Stimulated activated naive CD8-positive, alpha-beta T cell treated with anti-CD3 and anti-CD28 coated beads, Interleukin-15, amount 100 ng/mL, for 72 hours (primary cell): ENCODE measurements around the gene KIAA0040.

Experiments
- ATAC-seq: fragments of 150-1000 bp; cut with Tn5 transposase; 2 replicates; pipeline ENCODE4 v1.10.0; 2021; ENCODE audit warnings: mild to moderate bottlenecking, moderate library complexity
- DNase-seq, 2 donors: peaks; one replicate each; pipeline ENCODE4 v3.0.0; 2021 to 2022
- H3K27ac Mint-ChIP-seq, 2 donors: one replicate each; pipeline ENCODE4 v1.8.0; 2022; ENCODE audit warnings: mild to moderate bottlenecking in 2 of 2, mixed read lengths in 2 of 2, moderate library complexity in 2 of 2
- H3K27me3 Mint-ChIP-seq: one replicate; pipeline ENCODE4 v1.8.0; 2022; ENCODE audit warnings: mixed read lengths
- H3K4me1 Mint-ChIP-seq: one replicate; pipeline ENCODE4 v1.8.0; 2022; ENCODE audit warnings: mild to moderate bottlenecking, mixed read lengths
- H3K4me3 Mint-ChIP-seq, 2 donors: one replicate each; pipeline ENCODE4 v1.8.0; 2022; ENCODE audit warnings: mild to moderate bottlenecking in 2 of 2, mixed read lengths in 2 of 2, moderate library complexity in 1 of 2
- H3K9me3 Mint-ChIP-seq, 2 donors: one replicate each; pipeline ENCODE4 v1.8.0; 2022; ENCODE audit warnings: mixed read lengths in 2 of 2

Gene KIAA0040

DNA sequence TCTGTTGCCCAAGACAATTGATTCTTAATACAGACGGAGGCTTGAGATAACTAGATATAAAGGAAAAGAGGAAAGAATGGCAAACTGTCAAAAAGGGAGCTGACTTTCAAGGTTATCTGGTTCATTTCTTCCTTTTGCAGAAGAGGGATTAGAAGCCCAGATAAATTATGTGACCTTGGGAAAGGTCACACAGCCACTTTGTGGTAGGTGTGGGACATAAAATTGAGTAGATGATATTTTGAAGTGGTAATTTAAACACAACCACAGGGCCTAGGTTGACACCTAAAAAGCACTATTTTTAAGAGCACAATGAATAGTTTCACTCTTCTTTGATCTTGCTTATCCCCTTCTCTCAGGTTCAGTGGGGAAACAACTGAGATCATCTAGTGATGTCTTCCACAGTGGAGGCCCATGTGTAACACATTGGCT, 16.9 kb upstream of the KIAA0040 start:
- Mint-ChIP-seq H3K27ac (peak overlapping the region; percentile 87 to 95), H3K27me3 (no peaks in the 10 kb centered on the region), H3K4me1 (peaks cover 43% of the 10 kb centered on the region), H3K4me3 (peak overlapping the region; percentile 86), H3K9me3 (peaks cover 0 to 9% of the 10 kb centered on the region in 2 donors)
- DNase-seq (peak in 1 of 2 donors; percentile 21), ATAC-seq (peak; percentile 96)

DNA sequence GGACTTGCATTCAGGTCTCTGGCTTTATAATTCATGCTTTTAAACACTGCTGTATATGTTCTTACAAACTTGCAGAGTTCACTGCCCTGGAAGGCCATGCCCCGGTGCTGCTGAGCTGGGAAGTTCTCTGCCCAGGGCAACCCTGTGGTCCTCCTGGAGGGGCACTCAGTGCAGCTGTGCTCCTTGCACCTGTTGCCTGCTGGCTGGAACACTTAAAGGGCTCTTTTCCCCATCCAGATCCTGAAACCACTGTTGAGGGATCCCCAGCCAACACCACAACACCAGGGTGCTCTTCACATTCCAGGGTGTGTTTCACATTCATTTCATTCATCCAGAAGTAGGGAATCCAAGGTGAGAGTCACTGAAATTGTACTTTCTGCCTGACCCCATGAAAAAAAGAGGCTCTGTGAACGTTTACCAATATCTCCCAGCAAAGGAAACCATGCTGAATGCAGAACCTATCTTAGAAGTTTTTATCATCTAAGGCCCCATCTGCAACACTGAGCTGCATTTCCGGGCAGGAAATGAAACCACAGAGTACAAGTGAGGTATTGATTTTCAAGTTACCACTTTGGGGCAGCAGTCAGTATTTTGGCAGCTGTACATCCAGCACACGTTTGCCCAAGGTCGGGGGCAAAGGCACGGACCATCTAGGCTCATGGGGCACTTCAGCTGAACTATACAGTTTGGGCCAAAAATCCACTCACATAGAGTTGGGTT, 16.4 kb upstream of the KIAA0040 start:
- DNase-seq = peak; percentile 22 to 43
- peak overlapping the region; percentile 87 to 95 for H3K27ac Mint-ChIP-seq
- peak overlapping the region; percentile 86 for H3K4me3 Mint-ChIP-seq
- H3K4me1 Mint-ChIP-seq = peaks cover 49% of the 10 kb centered on the region
- no peaks in the 10 kb centered on the region for H3K27me3 Mint-ChIP-seq
- peaks cover 0 to 9% of the 10 kb centered on the region in 2 donors for H3K9me3 Mint-ChIP-seq
- peak; percentile 87 for ATAC-seq

DNA sequence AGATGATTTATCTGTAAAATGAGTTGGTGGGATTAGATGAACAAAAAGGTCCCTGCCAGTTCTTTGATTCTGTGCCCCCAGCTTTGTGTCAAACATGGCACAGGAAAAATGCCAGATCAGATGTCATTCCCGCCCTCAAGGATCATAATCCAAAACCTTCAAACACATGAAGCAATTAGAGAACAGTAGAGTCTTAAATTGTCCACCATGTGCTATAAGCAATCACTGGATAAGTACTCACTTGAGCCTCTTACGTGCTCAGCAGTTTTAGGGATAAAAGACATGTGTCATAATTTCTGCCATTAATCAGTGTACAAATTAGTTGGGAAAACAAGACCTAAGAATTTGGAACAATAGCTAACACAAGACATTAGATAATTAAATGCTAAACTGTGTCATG, 15.4 kb upstream of the KIAA0040 start:
- H3K4me1 Mint-ChIP-seq = peaks cover 49% of the 10 kb centered on the region
- H3K4me3 Mint-ChIP-seq = no peak overlapping the region
- no peaks in the 10 kb centered on the region for H3K9me3 Mint-ChIP-seq
- H3K27ac Mint-ChIP-seq = no peak overlapping the region
- DNase-seq = no peak
- no peak for ATAC-seq
- H3K27me3 Mint-ChIP-seq = no peaks in the 10 kb centered on the region

DNA sequence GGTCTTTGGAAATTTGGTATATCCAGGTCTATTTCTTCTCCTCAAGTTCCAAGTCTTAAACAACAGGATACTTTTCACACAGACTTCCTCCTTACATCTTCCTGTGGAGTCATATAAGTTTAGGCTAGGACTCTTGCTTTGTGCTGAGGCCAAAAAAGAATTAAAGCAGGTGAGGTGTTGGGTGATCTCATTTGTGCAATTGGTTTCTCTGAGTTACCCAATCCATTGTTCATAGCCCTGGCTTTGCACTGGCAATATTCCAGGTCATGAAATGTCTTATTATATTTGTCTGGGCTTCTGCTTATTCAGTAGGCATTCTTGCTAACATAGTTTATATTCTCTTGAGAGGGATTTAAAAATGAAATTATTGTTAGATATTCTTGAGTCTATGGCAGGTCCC, 14.1 kb upstream of the KIAA0040 start:
- Mint-ChIP-seq H3K27me3 (no peaks in the 10 kb centered on the region), H3K9me3 (no peaks in the 10 kb centered on the region), H3K4me1 (peaks cover 40% of the 10 kb centered on the region), H3K4me3 (no peak overlapping the region), H3K27ac (no peak overlapping the region)
- DNase-seq (no peak), ATAC-seq (no peak)

DNA sequence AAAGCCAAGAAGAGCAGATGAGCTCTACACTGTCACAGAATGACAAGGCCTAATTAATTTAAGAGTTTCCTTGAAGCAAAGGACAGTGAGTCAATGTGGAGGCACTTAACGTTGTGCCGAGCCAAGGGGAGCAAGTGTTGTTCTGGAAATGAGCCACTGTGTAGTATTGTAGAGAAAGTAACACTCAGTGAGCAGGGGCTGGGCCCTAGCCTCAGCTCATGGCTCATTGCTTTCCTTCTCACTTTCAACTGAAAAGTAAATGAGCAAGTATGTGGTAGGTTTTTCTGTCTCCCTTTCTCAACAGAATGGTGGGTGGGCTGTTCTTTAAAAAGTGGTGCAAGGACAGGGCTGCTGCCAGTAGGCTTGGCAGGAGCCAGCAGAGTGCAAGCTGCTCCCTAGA, 11.8 kb upstream of the KIAA0040 start:
- H3K27me3 Mint-ChIP-seq = no peaks in the 10 kb centered on the region
- no peak overlapping the region for H3K4me3 Mint-ChIP-seq
- ATAC-seq (peak; percentile 30), DNase-seq (no peak)
- H3K4me1 Mint-ChIP-seq = peaks cover 17% of the 10 kb centered on the region
- no peaks in the 10 kb centered on the region for H3K9me3 Mint-ChIP-seq
- H3K27ac Mint-ChIP-seq = no peak overlapping the region

DNA sequence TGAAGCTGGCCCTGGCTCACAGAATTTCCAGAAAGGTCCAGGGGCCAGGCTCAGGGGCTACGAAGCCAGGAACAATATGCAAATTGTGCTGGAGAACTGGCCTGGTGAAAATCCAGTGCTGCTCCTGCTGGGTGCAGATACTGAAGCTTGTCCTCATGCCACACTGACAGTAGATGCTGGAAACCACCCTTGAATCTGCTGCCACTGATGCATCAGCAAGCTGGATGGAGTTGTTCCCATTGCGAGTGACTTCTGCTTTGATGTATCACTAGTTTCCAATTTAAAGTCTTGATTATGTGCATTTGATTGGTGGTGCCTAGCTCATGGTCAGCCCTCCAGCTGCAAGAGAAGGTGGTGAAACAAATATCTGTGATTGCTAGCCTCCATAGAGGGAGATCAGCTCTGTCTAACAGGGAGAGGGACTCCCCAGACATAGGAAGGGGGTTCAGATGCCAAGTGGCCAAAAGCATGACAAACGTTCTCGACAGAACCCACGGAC, 11.0 kb upstream of the KIAA0040 start:
- Mint-ChIP-seq H3K27ac (no peak overlapping the region), H3K4me3 (no peak overlapping the region), H3K27me3 (no peaks in the 10 kb centered on the region), H3K9me3 (no peaks in the 10 kb centered on the region), H3K4me1 (peaks cover 10% of the 10 kb centered on the region)
- no peak for ATAC-seq
- DNase-seq = no peak

DNA sequence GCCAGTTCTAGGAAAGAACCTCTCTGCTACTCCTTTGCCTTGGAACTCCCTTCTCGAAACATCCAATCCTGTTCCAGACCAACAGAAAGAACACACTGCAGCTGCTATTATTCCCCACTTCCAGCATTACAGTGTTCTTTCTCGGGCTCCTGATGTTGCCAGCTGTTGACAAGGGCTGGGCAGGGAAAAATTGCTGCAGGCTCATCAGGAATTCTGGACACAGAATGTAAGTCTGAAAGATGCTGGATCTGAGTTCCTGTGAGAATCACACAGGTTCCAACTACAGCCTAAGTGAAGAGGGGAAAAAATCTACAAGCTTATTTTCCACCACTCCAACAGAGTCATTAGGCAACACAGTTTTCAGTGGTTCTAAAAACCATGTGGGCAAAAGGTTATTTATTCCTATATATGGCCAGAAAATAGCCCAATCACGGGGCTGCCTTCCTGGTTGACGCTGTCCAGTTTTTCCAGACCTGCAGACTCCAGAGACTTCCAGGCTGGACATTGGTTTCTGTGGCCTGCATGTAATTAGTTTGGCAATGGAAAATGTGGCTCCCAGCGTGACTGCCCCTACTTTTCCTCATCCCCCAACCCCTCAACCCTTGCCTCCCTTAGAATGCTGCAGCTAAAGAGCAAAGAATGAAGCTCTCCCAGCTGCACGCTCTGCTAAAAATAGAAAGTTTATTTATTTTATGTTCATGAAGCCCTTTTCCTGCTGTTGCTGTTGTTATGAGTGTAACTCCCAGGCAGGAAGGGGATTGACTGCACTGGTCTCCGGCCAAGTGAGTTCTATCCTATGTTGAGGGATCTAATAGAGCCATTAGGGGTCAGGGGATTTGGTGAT, 8.3 kb upstream of the KIAA0040 start:
- no peak overlapping the region for H3K4me3 Mint-ChIP-seq
- ATAC-seq (no peak), DNase-seq (no peak)
- H3K4me1 Mint-ChIP-seq = peaks cover 19% of the 10 kb centered on the region
- H3K9me3 Mint-ChIP-seq = no peaks in the 10 kb centered on the region
- H3K27ac Mint-ChIP-seq = no peak overlapping the region
- no peaks in the 10 kb centered on the region for H3K27me3 Mint-ChIP-seq

DNA sequence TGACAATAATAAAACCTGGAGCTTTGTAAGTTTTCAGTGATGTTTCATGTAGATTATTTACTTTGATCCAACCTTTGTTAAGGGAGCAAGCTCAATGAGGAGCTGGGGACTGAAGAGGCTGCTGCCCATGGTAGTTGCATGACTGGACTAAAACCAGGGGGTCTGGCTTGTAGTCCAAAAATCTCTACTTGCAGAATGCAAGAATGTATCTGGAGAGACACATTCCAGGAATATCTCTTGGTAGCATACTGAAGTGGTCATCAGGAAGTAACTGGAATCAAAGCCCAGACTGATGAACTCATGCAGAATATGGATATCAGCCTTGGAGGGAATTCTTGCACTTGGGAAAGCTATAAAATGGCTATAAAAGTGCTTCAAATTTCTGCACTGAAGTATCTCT, 5.8 kb upstream of the KIAA0040 start:
- Mint-ChIP-seq H3K27ac (no peak overlapping the region), H3K4me3 (no peak overlapping the region), H3K27me3 (no peaks in the 10 kb centered on the region), H3K9me3 (no peaks in the 10 kb centered on the region), H3K4me1 (peaks cover 11% of the 10 kb centered on the region)
- ATAC-seq (no peak), DNase-seq (no peak)

DNA sequence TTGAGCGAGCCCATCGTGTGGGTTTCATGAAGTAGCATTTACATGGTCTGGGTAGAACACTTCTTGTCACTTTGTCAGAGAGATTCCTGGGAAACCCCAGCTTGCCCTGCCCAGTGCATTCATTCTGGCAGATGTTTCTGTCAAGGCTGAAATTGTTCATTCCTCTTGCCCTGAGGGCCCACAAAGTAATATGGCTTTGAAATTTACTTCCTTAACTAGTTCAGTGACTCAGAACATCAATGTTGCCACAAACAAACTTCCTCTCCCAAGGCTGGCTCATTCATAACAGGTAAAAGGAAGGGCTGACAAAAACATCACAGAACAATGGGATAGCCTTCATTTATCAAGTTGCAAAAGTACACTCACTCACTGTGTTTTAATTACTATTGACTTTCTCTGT, 5.0 kb upstream of the KIAA0040 start:
- ATAC-seq (no peak), DNase-seq (no peak)
- Mint-ChIP-seq H3K4me1 (peaks cover 16% of the 10 kb centered on the region), H3K9me3 (no peaks in the 10 kb centered on the region), H3K27me3 (no peaks in the 10 kb centered on the region), H3K27ac (no peak overlapping the region), H3K4me3 (no peak overlapping the region)

DNA sequence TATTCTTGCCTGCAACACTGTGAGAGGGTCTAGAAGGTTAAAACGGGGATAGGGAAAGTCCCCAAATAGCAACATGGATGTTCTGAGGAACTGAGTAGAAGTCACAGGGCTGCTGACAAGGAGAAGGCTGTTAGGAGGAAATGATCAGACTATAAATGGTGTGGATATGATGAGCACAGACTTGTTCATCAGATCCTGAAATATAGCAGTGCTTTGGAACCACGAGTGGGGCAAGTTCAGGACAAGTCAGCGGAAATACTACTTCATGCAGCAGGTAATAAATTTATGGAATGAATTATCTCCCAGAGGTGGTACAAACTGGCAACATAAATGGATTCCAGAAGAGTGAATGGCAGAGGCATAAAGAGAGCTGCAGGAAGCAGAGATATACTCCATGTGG, 3.2 kb upstream of the KIAA0040 start:
- DNase-seq (no peak), ATAC-seq (no peak)
- Mint-ChIP-seq H3K4me1 (peaks cover 21% of the 10 kb centered on the region), H3K27me3 (no peaks in the 10 kb centered on the region), H3K27ac (no peak overlapping the region), H3K9me3 (no peaks in the 10 kb centered on the region), H3K4me3 (no peak overlapping the region)

DNA sequence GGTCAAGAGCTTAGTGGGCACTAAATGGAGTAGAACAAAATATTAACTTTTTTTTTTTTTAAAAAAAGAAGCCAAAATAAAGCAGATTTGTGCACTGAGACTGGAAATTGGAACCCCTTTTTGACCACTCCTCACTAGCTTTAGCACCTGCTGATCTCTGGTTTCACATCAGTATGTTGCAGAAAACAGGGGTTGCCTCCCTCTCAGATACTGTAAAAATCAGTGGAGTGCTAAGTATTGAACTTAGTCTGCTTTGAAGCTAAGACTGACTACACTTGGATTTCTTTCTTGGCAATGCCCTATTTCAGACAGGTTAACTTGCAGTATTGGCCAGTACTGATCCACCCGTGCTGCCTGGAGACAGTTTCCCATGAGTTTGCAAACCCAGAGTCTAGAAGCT, 2.7 kb upstream of the KIAA0040 start:
- no peaks in the 10 kb centered on the region for H3K27me3 Mint-ChIP-seq
- H3K27ac Mint-ChIP-seq = no peak overlapping the region
- no peak overlapping the region for H3K4me3 Mint-ChIP-seq
- ATAC-seq (no peak), DNase-seq (no peak)
- H3K4me1 Mint-ChIP-seq = peaks cover 26% of the 10 kb centered on the region
- no peaks in the 10 kb centered on the region for H3K9me3 Mint-ChIP-seq

DNA sequence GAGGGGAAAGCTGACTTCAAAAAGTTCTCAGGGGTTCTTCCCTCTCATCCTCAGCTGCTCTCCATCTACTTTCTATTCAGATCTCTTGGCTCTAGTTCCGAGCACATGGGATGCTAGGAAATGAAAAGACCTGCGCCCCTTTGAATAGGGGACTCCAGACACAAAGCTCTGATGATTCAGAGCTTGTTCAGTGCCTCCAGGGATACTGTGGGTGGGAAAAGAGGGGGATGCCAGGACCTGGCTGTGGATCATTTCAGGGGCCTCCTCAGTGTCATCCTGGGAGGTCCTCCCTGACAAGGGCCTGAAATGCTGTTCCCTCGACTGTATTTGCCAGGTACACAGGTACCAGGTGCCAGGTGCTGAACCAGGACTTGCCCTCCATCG, 943 bp upstream of the KIAA0040 start:
- Mint-ChIP-seq H3K27me3 (no peaks in the 10 kb centered on the region), H3K4me1 (peaks cover 44% of the 10 kb centered on the region), H3K9me3 (no peaks in the 10 kb centered on the region), H3K4me3 (peak overlapping the region; percentile 82 to 92), H3K27ac (no peak overlapping the region)
- DNase-seq = no peak
- no peak for ATAC-seq

DNA sequence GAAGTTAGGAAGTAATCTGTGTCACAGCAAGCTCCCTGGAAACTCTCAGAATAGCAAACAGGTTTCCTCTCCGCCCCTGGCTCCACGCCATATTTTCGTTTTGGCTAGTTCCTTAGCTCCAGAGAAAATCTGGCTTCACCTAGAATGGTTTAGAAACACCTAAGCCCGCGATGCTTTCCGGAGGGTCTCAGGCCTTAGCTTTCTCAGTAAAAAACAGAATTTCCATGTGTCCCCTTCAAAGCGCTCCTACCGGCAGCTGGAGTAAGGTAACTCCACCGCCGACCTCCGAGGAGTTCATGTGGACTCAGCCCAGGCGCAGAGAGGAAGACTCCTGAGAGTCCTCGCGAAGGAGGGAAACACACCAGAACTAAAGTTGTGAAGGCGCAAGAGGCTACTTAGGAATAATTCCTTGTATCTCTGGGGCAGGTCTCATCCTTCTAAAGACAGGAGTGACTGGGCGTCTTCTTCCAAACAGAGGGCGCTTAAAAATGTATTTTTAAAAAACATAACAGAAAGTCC, 406 bp downstream of the KIAA0040 start:
- Mint-ChIP-seq H3K4me3 (peak overlapping the region; percentile 82 to 92), H3K27me3 (no peaks in the 10 kb centered on the region), H3K27ac (peak overlapping the region; percentile 86 to 94), H3K4me1 (peaks cover 50% of the 10 kb centered on the region), H3K9me3 (no peaks in the 10 kb centered on the region)
- peak; percentile 36 to 46 for DNase-seq
- ATAC-seq = peak; percentile 61

DNA sequence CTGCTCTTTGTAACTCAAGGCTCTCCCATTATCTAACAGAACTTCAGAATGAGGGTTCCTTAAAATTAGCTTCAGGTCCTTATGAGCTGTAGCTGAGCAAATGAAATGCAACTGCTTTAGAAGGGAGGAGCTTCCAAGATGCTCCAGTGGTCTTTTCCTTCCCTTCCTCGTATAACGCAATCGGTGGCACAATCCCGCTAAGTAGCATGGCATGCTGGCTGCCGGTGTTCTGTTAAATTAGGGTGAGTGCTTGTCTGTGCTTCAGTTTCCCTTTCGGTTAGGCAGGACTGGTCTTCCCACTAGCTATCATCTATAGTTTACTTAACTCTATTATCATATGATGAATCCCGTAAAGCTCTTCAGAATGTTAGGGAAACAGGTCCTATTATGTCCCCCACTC, 917 bp downstream of the KIAA0040 start:
- DNase-seq (peak; percentile 27 to 28), ATAC-seq (peak; percentile 51)
- Mint-ChIP-seq H3K4me3 (peak overlapping the region; percentile 82 to 92), H3K27me3 (no peaks in the 10 kb centered on the region), H3K4me1 (peaks cover 51% of the 10 kb centered on the region), H3K9me3 (no peaks in the 10 kb centered on the region), H3K27ac (peak overlapping the region; percentile 86 to 94)

DNA sequence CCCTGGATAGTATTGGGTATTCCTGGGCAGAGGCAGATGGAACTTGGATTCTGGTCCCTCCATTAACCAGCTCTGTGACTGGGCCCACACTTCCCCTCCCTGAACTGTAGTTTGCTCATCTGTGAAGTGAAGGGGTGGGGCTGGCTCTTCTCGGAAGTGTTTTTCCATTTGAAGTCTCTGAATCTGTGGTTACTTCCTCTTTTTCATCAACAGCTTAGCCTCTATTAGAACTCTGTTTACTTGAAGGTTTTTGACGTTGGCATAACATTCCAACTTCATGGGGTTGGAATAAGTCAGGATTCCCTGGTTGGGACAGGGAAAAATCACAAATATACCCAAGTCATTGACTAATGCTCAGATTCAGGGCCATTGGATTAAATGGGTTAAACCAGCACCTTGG, 3.6 kb downstream of the KIAA0040 start:
- H3K9me3 Mint-ChIP-seq = no peaks in the 10 kb centered on the region
- peak; percentile 66 for ATAC-seq
- H3K4me1 Mint-ChIP-seq = peaks cover 76% of the 10 kb centered on the region
- peak; percentile 29 to 59 for DNase-seq
- peak overlapping the region; percentile 77 to 79 for H3K27ac Mint-ChIP-seq
- H3K4me3 Mint-ChIP-seq = peak overlapping the region; percentile 82 to 92
- no peaks in the 10 kb centered on the region for H3K27me3 Mint-ChIP-seq
